ENCODE measurements around the gene PADI6.

GRCh38 chr1:17414022-17414421 lies 42.0 kb downstream of the PADI6 start:
- TF ChIP-seq CTCF (IDR thresholded peaks at IDR 0.05; ENCODE audit: poor library complexity) (no peak), EZH2phosphoT487 (IDR thresholded peaks at IDR 0.05; ENCODE audit: low read depth, severe bottlenecking, unreplicated experiment) (no peak), EZH2 (IDR thresholded peaks at IDR 0.05; ENCODE audit: borderline replicate concordance) (no peak)

Data from hepatocyte (in vitro differentiated cells).